ENCODE results near the gene ZBTB12.
"Not testable (repeated sequence)": the region's sequence is repeated elsewhere in the genome, so short reads cannot be mapped to it uniquely, and the experiment has no call there.

The ZBTB12 gene

GRCh38 chr6:31876357-31876756 lies 25.5 kb downstream of the ZBTB12 start:
- no peak for DNase-seq (ENCODE audit: low read depth)

GRCh38 chr6:31875877-31876276 lies 26.0 kb downstream of the ZBTB12 start:
- DNase-seq (ENCODE audit: low read depth): no peak

GRCh38 chr6:31874836-31875572 lies 26.9 kb downstream of the ZBTB12 start:
- no peak for DNase-seq (ENCODE audit: low read depth)

GRCh38 chr6:31874084-31874670 lies 27.7 kb downstream of the ZBTB12 start:
- no peak for DNase-seq (ENCODE audit: low read depth)

- DNase-seq (ENCODE audit: low read depth): no peak
These were observed 30.7 kb downstream of the ZBTB12 start for GRCh38 chr6:31871046-31871659.

GRCh38 chr6:31870385-31870921 lies 31.4 kb downstream of the ZBTB12 start:
- no peak for DNase-seq (ENCODE audit: low read depth)

GRCh38 chr6:31869343-31869742 lies 32.5 kb downstream of the ZBTB12 start:
- DNase-seq (ENCODE audit: low read depth): no peak

GRCh38 chr6:31868658-31868971 lies 33.3 kb downstream of the ZBTB12 start:
- DNase-seq (ENCODE audit: low read depth): not testable (repeated sequence)

GRCh38 chr6:31865205-31866118 lies 36.4 kb downstream of the ZBTB12 start:
- no peak for DNase-seq (ENCODE audit: low read depth)

- DNase-seq (ENCODE audit: low read depth): no peak
These were observed 37.1 kb downstream of the ZBTB12 start for GRCh38 chr6:31864818-31865204.

- not testable (repeated sequence) for DNase-seq (ENCODE audit: low read depth)
These were observed 37.7 kb downstream of the ZBTB12 start for GRCh38 chr6:31864123-31864562.

- peak; percentile 99 for DNase-seq (ENCODE audit: low read depth)
These were observed 39.3 kb downstream of the ZBTB12 start, which contains the start of gene NEU1 for GRCh38 chr6:31862344-31863235. Gene NEU1 (minus strand): TSS chr6:31862821. CDS start chr6:31862776, 45 bp downstream.

- DNase-seq (ENCODE audit: low read depth): no peak
These were observed 40.0 kb downstream of the ZBTB12 start for GRCh38 chr6:31861919-31862343.

GRCh38 chr6:31861150-31861549 lies 40.7 kb downstream of the ZBTB12 start:
- DNase-seq (ENCODE audit: low read depth): no peak

GRCh38 chr6:31860349-31860748 lies 41.5 kb downstream of the ZBTB12 start:
- DNase-seq (ENCODE audit: low read depth): no peak

GRCh38 chr6:31859923-31860322 lies 42.0 kb downstream of the ZBTB12 start:
- DNase-seq (ENCODE audit: low read depth): no peak

GRCh38 chr6:31858707-31859106 lies 43.2 kb downstream of the ZBTB12 start:
- no peak for DNase-seq (ENCODE audit: low read depth)

- DNase-seq (ENCODE audit: low read depth): not testable (repeated sequence)
These were observed 44.1 kb downstream of the ZBTB12 start for GRCh38 chr6:31857774-31858173.

- DNase-seq (ENCODE audit: low read depth): not testable (repeated sequence)
These were observed 49.7 kb downstream of the ZBTB12 start for GRCh38 chr6:31851980-31852718.

- no peak for DNase-seq (ENCODE audit: low read depth)
These were observed 50.4 kb downstream of the ZBTB12 start for GRCh38 chr6:31851485-31851832.
